Gastrocnemius medialis (tissue), 4 donors: ENCODE data around the gene LVRN.

Source experiments
- CTCF ChIP-seq, 5 experiments: fragments of 450-650 bp in 3 of 5; fragments of 200-600 bp in 2 of 5; sonication (generic) in 2 of 5; IDR thresholded peaks in 4 of 5; conservative IDR thresholded peaks in 1 of 5; 1 replicate in 4 of 5; 2 replicates in 1 of 5; pipeline ENCODE4 v1.5.1; 2016 to 2019; ENCODE audit warnings: antibody characterized with exemption in 5 of 5, mild to moderate bottlenecking in 3 of 5, moderate library complexity in 3 of 5
- POLR2A ChIP-seq, 2 donors: fragments of 450-650 bp; IDR thresholded peaks; one replicate each; pipeline ENCODE4 v1.6.1; 2017; ENCODE audit warnings: antibody characterized with exemption in 2 of 2, mild to moderate bottlenecking in 2 of 2, moderate library complexity in 2 of 2

GRCh38 chr5:115936031-115936430 lies 26.2 kb upstream of the LVRN start:
- no peak for TF ChIP-seq POLR2A (IDR thresholded peaks at IDR 0.05)
- no peak for TF ChIP-seq CTCF (IDR thresholded peaks at IDR 0.05 in 4 of 5, conservative IDR thresholded peaks at IDR 0.05 in 1 of 5)
